H1 (cell line): ENCODE measurements around the gene HOXC5.

Source experiments
- EP300 ChIP-seq, 2 experiments: IDR thresholded peaks; 1 replicate in 1 of 2; 2 replicates in 1 of 2; pipeline ENCODE4 v1.6.1; 2011 to 2012; ENCODE audit warnings: low read depth in 2 of 2, low read length in 2 of 2, mild to moderate bottlenecking in 2 of 2, borderline replicate concordance in 1 of 2, inconsistent platforms in 1 of 2, moderate library complexity in 1 of 2
- EZH2 ChIP-seq: fragments of 200-600 bp; sonication (generic); IDR thresholded peaks from 2 replicates; pipeline ENCODE4 v1.7.1; 2012; ENCODE audit warnings: low read depth, mild to moderate bottlenecking, moderate library complexity, low read length, inconsistent platforms; ENCODE audit not compliant: severe bottlenecking
- GABPA ChIP-seq: IDR thresholded peaks from 2 replicates; pipeline ENCODE4 v1.6.1; 2011; ENCODE audit warnings: mild to moderate bottlenecking, low read length, moderate library complexity, borderline replicate concordance; ENCODE audit not compliant: insufficient read depth
- JUND ChIP-seq: IDR thresholded peaks from 2 replicates; pipeline ENCODE4 v1.6.1; 2011; ENCODE audit warnings: mild to moderate bottlenecking, improper control_type of control experiment, low read length
- KDM1A ChIP-seq: fragments of 200-600, 300-600 bp; sonication (generic); IDR thresholded peaks from 2 replicates; pipeline ENCODE4 v1.7.1; 2016; ENCODE audit warnings: mild to moderate bottlenecking, low read length, borderline replicate concordance
- POLR2A ChIP-seq, 2 experiments: IDR thresholded peaks; 1 replicate in 1 of 2; 2 replicates in 1 of 2; pipeline ENCODE4 v1.6.1; 2011; ENCODE audit warnings: low read depth in 2 of 2, low read length in 2 of 2, mild to moderate bottlenecking in 2 of 2; ENCODE audit errors: control extremely low read depth in 1 of 2
- POLR2AphosphoS5 ChIP-seq: IDR thresholded peaks from 2 replicates; pipeline ENCODE4 v1.6.1; 2011; ENCODE audit warnings: low read depth, low read length
- RAD21 ChIP-seq, 2 experiments: IDR thresholded peaks in 1 of 2; conservative IDR thresholded peaks in 1 of 2; 2 replicates each; pipeline ENCODE4 v1.6.1; 2011; ENCODE audit warnings: low read depth in 2 of 2, low read length in 2 of 2, improper control_type of control experiment in 1 of 2, inconsistent platforms in 1 of 2, mild to moderate bottlenecking in 1 of 2, moderate library complexity in 1 of 2
- SIN3A ChIP-seq, 2 experiments: IDR thresholded peaks in 1 of 2; conservative IDR thresholded peaks in 1 of 2; 2 replicates each; pipeline ENCODE4 v1.6.1; 2011 to 2012; ENCODE audit warnings: low read length in 2 of 2, improper control_type of control experiment in 1 of 2, low read depth in 1 of 2, mild to moderate bottlenecking in 1 of 2
- TAF1 ChIP-seq: IDR thresholded peaks from 2 replicates; pipeline ENCODE4 v1.6.1; 2011; ENCODE audit warnings: mild to moderate bottlenecking, low read depth, low read length
- TBP ChIP-seq: IDR thresholded peaks from 2 replicates; pipeline ENCODE4 v1.6.1; 2011; ENCODE audit warnings: low read depth, low read length, improper control_type of control experiment
- YY1 ChIP-seq: IDR thresholded peaks from 2 replicates; pipeline ENCODE4 v1.6.1; 2011; ENCODE audit warnings: low read depth, mild to moderate bottlenecking, low read length
- TF ChIP-seq, protein P1 (sequence below), 3 experiments: IDR thresholded peaks; 1 replicate in 2 of 3; 2 replicates in 1 of 3; pipeline versions ENCODE4 v1.5.1 to v1.6.1; 2011; ENCODE audit warnings: low read length in 3 of 3, mild to moderate bottlenecking in 3 of 3, inconsistent platforms in 2 of 3, low read depth in 1 of 3, moderate library complexity in 1 of 3; ENCODE audit not compliant: insufficient read depth in 1 of 3; ENCODE audit errors: control extremely low read depth in 1 of 3

DNA sequence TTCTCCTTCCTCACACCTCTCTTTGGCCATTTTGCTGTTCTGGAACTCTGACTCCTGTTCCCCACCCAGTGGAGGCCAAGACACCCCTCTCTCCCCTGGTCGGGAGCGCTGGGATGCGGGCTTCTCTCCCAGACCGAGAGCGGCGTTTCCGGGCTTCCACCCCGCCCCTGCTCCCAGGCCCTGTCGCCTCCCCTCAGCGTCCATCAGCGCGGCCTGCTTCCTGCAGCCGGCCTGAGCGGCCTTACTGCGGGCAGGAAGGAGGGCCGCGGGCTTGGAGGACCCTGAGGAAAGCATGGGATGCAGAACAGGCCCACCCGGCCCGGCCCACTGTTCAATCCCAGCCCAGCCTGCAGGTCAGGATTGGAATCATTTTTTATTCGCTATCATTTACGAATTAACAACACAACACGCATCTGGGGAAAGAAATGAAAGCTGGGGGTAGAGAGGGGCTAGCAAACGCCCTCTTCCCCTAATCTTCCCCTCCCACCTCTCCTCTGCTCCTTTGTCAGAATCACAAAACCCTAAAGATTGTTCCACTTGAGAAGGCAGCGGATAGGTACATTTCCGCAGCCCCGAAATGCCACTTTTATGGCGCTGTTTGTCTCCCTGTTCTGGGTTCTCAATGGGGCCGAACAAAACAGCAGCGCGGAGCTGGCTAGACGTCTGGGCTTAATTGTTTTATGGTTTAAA lies 27.9 kb upstream of the HOXC5 start:
- no peak for TF ChIP-seq POLR2A (IDR thresholded peaks at IDR 0.05; ENCODE audit: control extremely low read depth in 1 of 2, low read depth in 2 of 2, low read length in 2 of 2)
- no peak for TF ChIP-seq POLR2AphosphoS5
- TF ChIP-seq, protein P1, sequence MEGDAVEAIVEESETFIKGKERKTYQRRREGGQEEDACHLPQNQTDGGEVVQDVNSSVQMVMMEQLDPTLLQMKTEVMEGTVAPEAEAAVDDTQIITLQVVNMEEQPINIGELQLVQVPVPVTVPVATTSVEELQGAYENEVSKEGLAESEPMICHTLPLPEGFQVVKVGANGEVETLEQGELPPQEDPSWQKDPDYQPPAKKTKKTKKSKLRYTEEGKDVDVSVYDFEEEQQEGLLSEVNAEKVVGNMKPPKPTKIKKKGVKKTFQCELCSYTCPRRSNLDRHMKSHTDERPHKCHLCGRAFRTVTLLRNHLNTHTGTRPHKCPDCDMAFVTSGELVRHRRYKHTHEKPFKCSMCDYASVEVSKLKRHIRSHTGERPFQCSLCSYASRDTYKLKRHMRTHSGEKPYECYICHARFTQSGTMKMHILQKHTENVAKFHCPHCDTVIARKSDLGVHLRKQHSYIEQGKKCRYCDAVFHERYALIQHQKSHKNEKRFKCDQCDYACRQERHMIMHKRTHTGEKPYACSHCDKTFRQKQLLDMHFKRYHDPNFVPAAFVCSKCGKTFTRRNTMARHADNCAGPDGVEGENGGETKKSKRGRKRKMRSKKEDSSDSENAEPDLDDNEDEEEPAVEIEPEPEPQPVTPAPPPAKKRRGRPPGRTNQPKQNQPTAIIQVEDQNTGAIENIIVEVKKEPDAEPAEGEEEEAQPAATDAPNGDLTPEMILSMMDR (IDR thresholded peaks at IDR 0.05; ENCODE audit: control extremely low read depth in 1 of 3, insufficient read depth in 1 of 3, low read depth in 1 of 3, low read length in 3 of 3), result no peak
- no peak for TF ChIP-seq JUND
- peak; percentile 93 for TF ChIP-seq EZH2
- TF ChIP-seq YY1, result no peak
- no peak for TF ChIP-seq SIN3A (conservative IDR thresholded peaks at IDR 0.05 in 1 of 2, IDR thresholded peaks at IDR 0.05 in 1 of 2; ENCODE audit: low read depth in 1 of 2, low read length in 2 of 2)
- no peak for TF ChIP-seq EP300 (IDR thresholded peaks at IDR 0.05; ENCODE audit: borderline replicate concordance in 1 of 2, low read depth in 2 of 2, low read length in 2 of 2)
- TF ChIP-seq TAF1, result no peak
- no peak for TF ChIP-seq KDM1A
- no peak for TF ChIP-seq RAD21 (IDR thresholded peaks at IDR 0.05 in 1 of 2, conservative IDR thresholded peaks at IDR 0.05 in 1 of 2; ENCODE audit: low read depth in 2 of 2, low read length in 2 of 2)
- TF ChIP-seq GABPA, result no peak
- TF ChIP-seq TBP, result no peak
